KOPT-K1 (cell line): ENCODE measurements around the gene USP17L17.
"Not testable (repeated sequence)": the region's sequence is repeated elsewhere in the genome, so short reads cannot be mapped to it uniquely, and the experiment has no call there.

ENCODE experiments used
- H3K27ac ChIP-seq: fragments of 200-600 bp; sonication (generic); 2 replicates; pipeline ENCODE4 v1.5.1; 2016; ENCODE audit warnings: antibody characterized with exemption, mild to moderate bottlenecking, low read depth, low read length; ENCODE audit not compliant: poor library complexity, severe bottlenecking
- H3K36me3 ChIP-seq: fragments of 200-600 bp; sonication (generic); 2 replicates; pipeline ENCODE4 v1.5.1; 2017; ENCODE audit warnings: antibody characterized with exemption, mild to moderate bottlenecking, low read length, moderate library complexity; ENCODE audit not compliant: insufficient read depth
- H3K9me3 ChIP-seq: fragments of 200-600 bp; sonication (generic); 2 replicates; pipeline ENCODE4 v1.5.1; 2017; ENCODE audit warnings: antibody characterized with exemption, low read length, mild to moderate bottlenecking; ENCODE audit not compliant: insufficient read depth, poor library complexity, severe bottlenecking

Gene USP17L17

DNA sequence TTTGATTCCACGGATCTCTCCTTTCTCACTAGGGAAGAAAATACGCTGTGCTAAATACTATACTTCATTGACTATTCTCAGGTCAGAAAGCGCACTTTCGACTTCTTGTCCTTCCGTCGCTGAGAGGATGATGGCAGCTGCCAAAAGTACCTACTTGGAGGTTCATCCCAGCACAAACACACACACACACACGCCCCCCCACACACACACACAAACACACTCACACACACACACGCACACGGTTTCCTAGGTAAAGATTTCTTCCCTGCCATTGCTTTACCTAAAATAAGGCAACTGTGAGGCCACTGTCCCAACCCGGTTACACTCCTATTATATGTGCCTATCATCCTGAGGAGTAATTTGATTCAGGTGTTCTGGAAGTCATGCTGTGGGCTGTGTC, 28.0 kb downstream of the USP17L17 start:
- not testable (repeated sequence) for H3K9me3 ChIP-seq, H3K27ac ChIP-seq, H3K36me3 ChIP-seq
